CD8-positive, alpha-beta memory T cell (primary cell): ENCODE data around the gene ABHD4. TPM values are rescaled to one million over a fixed set of nuclear protein-coding genes. Genes with fewer than 3 reads are reported as not detected.
A peak's percentile ranks its signal among the peaks of the same experiment; 100 is the strongest.
"Not testable (repeated sequence)": the region's sequence is repeated elsewhere in the genome, so short reads cannot be mapped to it uniquely, and the experiment has no call there.

Experiments used
- CTCF ChIA-PET: fragments of 350-600 bp; sonication (Branson Sonifier 250); formaldehyde crosslinking; loops from one replicate; lab custom pipeline; 2021; ENCODE audit warnings: antibody characterized with exemption; lab: Charles Lee
- POLR2A ChIA-PET: fragments of 350-600 bp; sonication (Branson Sonifier 250); formaldehyde crosslinking; loops from one replicate; lab custom pipeline; 2021; ENCODE audit warnings: antibody characterized with exemption; lab: Charles Lee
- DNase-seq, 5 donors: peaks; one replicate each; pipeline versions ENCODE4 v3.0.0 to v3.0.0-alpha.2; 2020 to 2022; ENCODE audit warnings: mixed read lengths in 1 of 5
- H3K27ac ChIP-seq: one replicate; pipeline ENCODE4 v1.7.0; 2013; ENCODE audit warnings: low read depth, mild to moderate bottlenecking, low read length, moderate library complexity
- H3K27me3 ChIP-seq: 2 replicates; pipeline ENCODE4 v1.7.0; 2013; ENCODE audit warnings: low read length, mild to moderate bottlenecking; ENCODE audit not compliant: insufficient read depth, poor library complexity, severe bottlenecking
- H3K36me3 ChIP-seq: 2 replicates; pipeline ENCODE4 v1.7.0; 2013; ENCODE audit warnings: mild to moderate bottlenecking, low read length, moderate library complexity; ENCODE audit not compliant: insufficient read depth
- H3K4me1 ChIP-seq: 2 replicates; pipeline ENCODE4 v1.7.0; 2013; ENCODE audit warnings: mild to moderate bottlenecking, low read length, moderate library complexity; ENCODE audit not compliant: insufficient read depth
- H3K4me3 ChIP-seq: 2 replicates; pipeline ENCODE4 v1.7.0; 2013; ENCODE audit warnings: mild to moderate bottlenecking, low read length
- H3K9me3 ChIP-seq: 2 replicates; pipeline ENCODE4 v1.7.0; 2013; ENCODE audit warnings: mild to moderate bottlenecking, low read length
- H3K27ac Mint-ChIP-seq, 8 donors: one replicate each; pipeline ENCODE4 v1.8.0; 2020 to 2021; ENCODE audit warnings: mixed read lengths in 8 of 8, mild to moderate bottlenecking in 6 of 8, inconsistent platforms in 3 of 8, moderate library complexity in 3 of 8
- H3K27me3 Mint-ChIP-seq, 2 donors: one replicate each; pipeline ENCODE4 v1.8.0; 2020 to 2021; ENCODE audit warnings: mixed read lengths in 2 of 2, mild to moderate bottlenecking in 1 of 2, moderate library complexity in 1 of 2
- H3K36me3 Mint-ChIP-seq, 3 donors: one replicate each; pipeline ENCODE4 v1.8.0; 2020 to 2021; ENCODE audit warnings: mixed read lengths in 3 of 3, inconsistent platforms in 1 of 3, mild to moderate bottlenecking in 1 of 3
- H3K4me1 Mint-ChIP-seq, 3 donors: one replicate each; pipeline ENCODE4 v1.8.0; 2020 to 2021; ENCODE audit warnings: mixed read lengths in 3 of 3, inconsistent platforms in 1 of 3, mild to moderate bottlenecking in 1 of 3
- H3K4me3 Mint-ChIP-seq, 7 donors: one replicate each; pipeline ENCODE4 v1.8.0; 2020 to 2021; ENCODE audit warnings: mixed read lengths in 7 of 7, mild to moderate bottlenecking in 6 of 7, moderate library complexity in 4 of 7, inconsistent platforms in 2 of 7
- H3K9me3 Mint-ChIP-seq, 5 donors: one replicate each; pipeline ENCODE4 v1.8.0; 2020 to 2022; ENCODE audit warnings: mixed read lengths in 5 of 5, mild to moderate bottlenecking in 3 of 5, moderate library complexity in 2 of 5, inconsistent platforms in 1 of 5
- polyA plus RNA-seq: library from polyadenylated mRNA; unstranded; fragments of 300-500 nt; fragmentation: Illumina TruSeq; gene quantifications from one replicate; pipeline ENCODE4 v1.2.3, GENCODE V29; 2021
- total RNA-seq, 2 experiments: library from RNA; stranded (reverse); gene quantifications; one replicate each; pipeline ENCODE4 v1.2.3, GENCODE V29; 2021

Gene ABHD4
- total and polyA plus RNA-seq, 3 experiments from 2014 or later = 8.4 to 13.7 (median 11.4) TPM

DNA sequence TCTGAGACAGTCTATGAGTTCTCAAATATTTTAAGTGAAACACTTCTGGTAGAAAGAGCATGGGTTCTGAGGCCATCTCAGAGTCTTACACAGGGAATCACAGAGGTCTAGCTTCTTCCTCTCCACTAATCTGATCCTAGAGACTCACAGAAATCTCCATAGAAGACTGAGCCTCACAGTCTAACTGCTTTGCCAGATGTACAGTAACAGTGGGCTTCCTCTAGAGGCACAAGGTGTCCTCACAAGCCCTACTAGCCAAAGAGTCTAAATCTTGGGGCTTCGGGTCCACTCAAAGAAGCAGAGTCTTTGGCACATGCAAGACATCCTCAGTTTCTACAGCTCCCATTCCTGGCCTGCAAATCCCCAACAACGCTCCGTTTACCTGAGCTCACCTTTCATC lies 32.0 kb downstream of the ABHD4 start:
- Histone ChIP-seq H3K27ac (no peak overlapping the region), H3K27me3 (no peaks in the 10 kb centered on the region), H3K4me1 (no peaks in the 10 kb centered on the region), H3K4me3 (no peak overlapping the region), H3K36me3 (no peaks in the 10 kb centered on the region), H3K9me3 (no peaks in the 10 kb centered on the region)
- DNase-seq = no peak
- ChIA-PET CTCF (no interaction called here), POLR2A (no interaction called here)
- Mint-ChIP-seq H3K27me3 (peaks cover 15 to 40% of the 10 kb centered on the region in 2 donors), H3K9me3 (peaks cover 0 to 12% (median 8%) of the 10 kb centered on the region in 5 donors), H3K36me3 (peaks cover 0 to 6% (median 0%) of the 10 kb centered on the region in 3 donors), H3K27ac (no peak overlapping the region), H3K4me1 (no peaks in the 10 kb centered on the region), H3K4me3 (no peak overlapping the region)

GRCh38 chr14:22630486-22630885 lies 32.4 kb downstream of the ABHD4 start:
- Histone ChIP-seq H3K4me1 (no peaks in the 10 kb centered on the region), H3K36me3 (no peaks in the 10 kb centered on the region), H3K27ac (no peak overlapping the region), H3K9me3 (no peaks in the 10 kb centered on the region), H3K4me3 (no peak overlapping the region), H3K27me3 (no peaks in the 10 kb centered on the region)
- no peaks in the 10 kb centered on the region for H3K4me1 Mint-ChIP-seq
- H3K9me3 Mint-ChIP-seq = peaks cover 0 to 12% (median 8%) of the 10 kb centered on the region in 5 donors
- H3K36me3 Mint-ChIP-seq = peaks cover 0 to 6% (median 0%) of the 10 kb centered on the region in 3 donors
- H3K4me3 Mint-ChIP-seq = no peak overlapping the region
- no peak for DNase-seq
- POLR2A ChIA-PET = no interaction called here
- peaks cover 15 to 40% of the 10 kb centered on the region in 2 donors for H3K27me3 Mint-ChIP-seq
- H3K27ac Mint-ChIP-seq = peak overlapping the region in 1 of 8 donors; percentile 41
- CTCF ChIA-PET = no interaction called here

GRCh38 chr14:22634233-22634900 lies 36.3 kb downstream of the ABHD4 start:
- Histone ChIP-seq H3K27me3 (no peaks in the 10 kb centered on the region), H3K4me3 (no peak overlapping the region), H3K9me3 (no peaks in the 10 kb centered on the region), H3K36me3 (no peaks in the 10 kb centered on the region), H3K4me1 (no peaks in the 10 kb centered on the region), H3K27ac (no peak overlapping the region)
- Mint-ChIP-seq H3K9me3 (peaks cover 0 to 12% (median 8%) of the 10 kb centered on the region in 5 donors), H3K27ac (peak overlapping the region in 1 of 8 donors; percentile 1), H3K36me3 (peaks cover 0 to 6% (median 0%) of the 10 kb centered on the region in 3 donors), H3K27me3 (peaks cover 11 to 22% of the 10 kb centered on the region in 2 donors), H3K4me1 (no peaks in the 10 kb centered on the region), H3K4me3 (no peak overlapping the region)
- ChIA-PET POLR2A (no interaction called here), CTCF (no interaction called here)
- no peak for DNase-seq

GRCh38 chr14:22635980-22636379 lies 37.9 kb downstream of the ABHD4 start:
- H3K4me3 Mint-ChIP-seq, H3K27me3 ChIP-seq, H3K4me1 Mint-ChIP-seq, H3K4me3 ChIP-seq, H3K36me3 ChIP-seq, CTCF ChIA-PET, H3K27ac Mint-ChIP-seq, H3K27ac ChIP-seq, DNase-seq, H3K36me3 Mint-ChIP-seq, H3K9me3 Mint-ChIP-seq, H3K4me1 ChIP-seq, POLR2A ChIA-PET, H3K9me3 ChIP-seq: not testable (repeated sequence)
- H3K27me3 Mint-ChIP-seq = peaks cover 4 to 14% of the 10 kb centered on the region in 2 donors

GRCh38 chr14:22640192-22640591 lies 42.1 kb downstream of the ABHD4 start:
- Histone ChIP-seq H3K4me3 (no peak overlapping the region), H3K9me3 (no peaks in the 10 kb centered on the region), H3K4me1 (no peaks in the 10 kb centered on the region), H3K36me3 (no peaks in the 10 kb centered on the region), H3K27ac (no peak overlapping the region), H3K27me3 (no peaks in the 10 kb centered on the region)
- Mint-ChIP-seq H3K9me3 (no peaks in the 10 kb centered on the region), H3K4me1 (peaks cover 0 to 3% (median 0%) of the 10 kb centered on the region in 3 donors), H3K36me3 (no peaks in the 10 kb centered on the region), H3K27ac (no peak overlapping the region), H3K27me3 (no peaks in the 10 kb centered on the region), H3K4me3 (no peak overlapping the region)
- ChIA-PET POLR2A (no interaction called here), CTCF (interaction anchor here (1.2 kb wide), 1 partner anchor 70 kb away, joined by 3 read pairs; no protein-coding TSS in a partner anchor)
- DNase-seq = no peak

GRCh38 chr14:22641846-22642245 lies 43.7 kb downstream of the ABHD4 start:
- H3K4me1 Mint-ChIP-seq = peaks cover 0 to 3% (median 0%) of the 10 kb centered on the region in 3 donors
- no peaks in the 10 kb centered on the region for H3K9me3 Mint-ChIP-seq
- ChIA-PET POLR2A (no interaction called here), CTCF (no interaction called here)
- no peaks in the 10 kb centered on the region for H3K36me3 ChIP-seq
- DNase-seq = no peak
- H3K36me3 Mint-ChIP-seq = no peaks in the 10 kb centered on the region
- H3K4me3 ChIP-seq = no peak overlapping the region
- no peak overlapping the region for H3K27ac Mint-ChIP-seq
- no peak overlapping the region for H3K27ac ChIP-seq
- no peak overlapping the region for H3K4me3 Mint-ChIP-seq
- H3K27me3 ChIP-seq = no peaks in the 10 kb centered on the region
- H3K27me3 Mint-ChIP-seq = no peaks in the 10 kb centered on the region
- no peaks in the 10 kb centered on the region for H3K9me3 ChIP-seq
- H3K4me1 ChIP-seq = no peaks in the 10 kb centered on the region

DNA sequence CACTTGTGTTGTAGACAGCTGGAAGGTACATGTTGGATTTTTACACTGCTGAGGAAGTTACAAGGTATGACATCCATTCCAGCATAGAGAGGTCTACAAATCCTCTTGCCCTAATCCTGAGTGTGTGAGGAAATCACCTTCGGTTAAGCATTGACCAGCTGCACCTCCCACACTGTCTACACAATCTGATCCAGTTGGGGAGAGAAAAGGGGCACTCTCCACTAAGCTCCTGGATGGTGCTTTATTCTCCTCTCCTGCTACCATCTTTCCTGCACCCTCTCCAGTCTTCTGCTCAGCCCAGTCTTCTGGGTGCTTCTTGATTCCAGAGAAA lies 46.2 kb downstream of the ABHD4 start, which contains the start of gene OR6J1:
Gene OR6J1, minus strand, starts transcription at position 48 of the 331 bp plus-strand sequence. CDS start 9,541 bp downstream, outside the sequence.
- ChIA-PET CTCF (interaction anchor here (1.0 to 1.8 kb wide), 2 partner anchors 8 to 74 kb away, joined by 3 to 8 read pairs; no protein-coding TSS in a partner anchor), POLR2A (no interaction called here)
- Mint-ChIP-seq H3K4me1 (peaks cover 0 to 3% (median 0%) of the 10 kb centered on the region in 3 donors), H3K27ac (no peak within 1 kb of the TSS), H3K27me3 (peaks cover 0 to 1% of the 10 kb centered on the region in 2 donors), H3K36me3 (no peaks in the 10 kb centered on the region), H3K4me3 (no peak within 1 kb of the TSS), H3K9me3 (no peaks in the 10 kb centered on the region)
- DNase-seq = no peak
- Histone ChIP-seq H3K27ac (no peak within 1 kb of the TSS), H3K36me3 (no peaks in the 10 kb centered on the region), H3K4me3 (no peak within 1 kb of the TSS), H3K27me3 (no peaks in the 10 kb centered on the region), H3K4me1 (no peaks in the 10 kb centered on the region), H3K9me3 (no peaks in the 10 kb centered on the region)

- H3K36me3 ChIP-seq = no peaks in the 10 kb centered on the region
- ChIA-PET POLR2A (no interaction called here), CTCF (interaction anchor here (1.2 kb wide), 1 partner anchor 76 kb away, joined by 4 read pairs; no protein-coding TSS in a partner anchor)
- no peak overlapping the region for H3K4me3 Mint-ChIP-seq
- H3K27ac Mint-ChIP-seq = no peak overlapping the region
- no peak overlapping the region for H3K4me3 ChIP-seq
- no peaks in the 10 kb centered on the region for H3K9me3 ChIP-seq
- no peaks in the 10 kb centered on the region for H3K9me3 Mint-ChIP-seq
- peaks cover 0 to 3% (median 0%) of the 10 kb centered on the region in 3 donors for H3K4me1 Mint-ChIP-seq
- H3K4me1 ChIP-seq = no peaks in the 10 kb centered on the region
- no peak for DNase-seq
- no peak overlapping the region for H3K27ac ChIP-seq
- H3K27me3 ChIP-seq = no peaks in the 10 kb centered on the region
- H3K27me3 Mint-ChIP-seq = peaks cover 0 to 1% of the 10 kb centered on the region in 2 donors
- no peaks in the 10 kb centered on the region for H3K36me3 Mint-ChIP-seq
These were observed 48.6 kb downstream of the ABHD4 start for GRCh38 chr14:22646570-22647254.
